ENCODE results near the gene EVL. TPM values are rescaled to one million over a fixed set of nuclear protein-coding genes. Genes with fewer than 3 reads are reported as not detected.
A peak's percentile ranks its signal among the peaks of the same experiment; 100 is the strongest.

Gene EVL
- total RNA-seq, 3 donors from 2014 or later, result 32.0 to 42.8 (median 36.0) TPM

DNA sequence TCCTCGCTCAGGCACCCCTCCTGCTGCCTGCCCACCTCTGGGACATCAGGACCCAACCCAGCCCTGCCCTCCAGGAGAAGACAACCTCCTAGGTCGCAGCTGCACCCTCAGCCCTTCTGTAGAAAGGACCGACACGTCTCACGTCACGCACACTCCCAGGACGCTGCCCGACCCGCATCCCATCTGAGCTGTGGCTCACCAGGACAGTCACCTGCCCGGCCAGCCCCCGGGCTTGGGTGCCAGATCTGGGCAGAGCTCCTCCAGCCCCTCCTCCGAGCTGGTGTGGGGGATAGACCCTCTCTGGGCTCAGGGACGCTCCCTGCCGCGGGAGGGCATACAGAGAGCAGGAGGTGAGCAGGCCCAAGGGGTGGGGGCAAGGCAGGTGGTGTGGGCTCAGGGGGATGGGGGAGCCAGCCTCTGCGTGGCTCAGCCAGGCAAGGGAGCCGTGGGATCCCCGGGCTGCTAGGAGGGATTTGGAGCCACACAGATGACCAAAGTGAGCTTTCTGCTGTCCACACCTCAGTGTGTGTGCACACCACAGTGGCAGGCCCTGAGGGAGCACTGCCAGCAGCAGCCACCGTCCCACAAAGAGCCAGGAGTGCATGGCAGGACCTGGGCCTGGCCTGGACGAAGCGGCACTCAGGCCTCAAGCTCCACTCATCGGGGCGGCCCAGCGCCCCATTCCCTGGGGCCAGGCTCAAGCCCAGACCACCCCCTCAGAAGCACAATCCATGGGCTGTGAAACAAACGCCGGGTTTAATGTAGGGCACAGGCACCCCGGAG lies 80.7 kb downstream of the EVL start:
- ATAC-seq, result peak; percentile 1
- intact Hi-C loops (cut with DNase I, micrococcal nuclease), result no loop called here
- Histone ChIP-seq H3K4me3 (no peak overlapping the region), H3K36me3 (ENCODE audit: low read depth) (no peaks in the 10 kb centered on the region), H3K9me3 (no peaks in the 10 kb centered on the region), H3K4me1 (ENCODE audit: low read depth) (peaks cover 75% of the 10 kb centered on the region)
- DNase-seq, result peak in 1 of 3 donors; percentile 64
- TF ChIP-seq, protein P1, sequence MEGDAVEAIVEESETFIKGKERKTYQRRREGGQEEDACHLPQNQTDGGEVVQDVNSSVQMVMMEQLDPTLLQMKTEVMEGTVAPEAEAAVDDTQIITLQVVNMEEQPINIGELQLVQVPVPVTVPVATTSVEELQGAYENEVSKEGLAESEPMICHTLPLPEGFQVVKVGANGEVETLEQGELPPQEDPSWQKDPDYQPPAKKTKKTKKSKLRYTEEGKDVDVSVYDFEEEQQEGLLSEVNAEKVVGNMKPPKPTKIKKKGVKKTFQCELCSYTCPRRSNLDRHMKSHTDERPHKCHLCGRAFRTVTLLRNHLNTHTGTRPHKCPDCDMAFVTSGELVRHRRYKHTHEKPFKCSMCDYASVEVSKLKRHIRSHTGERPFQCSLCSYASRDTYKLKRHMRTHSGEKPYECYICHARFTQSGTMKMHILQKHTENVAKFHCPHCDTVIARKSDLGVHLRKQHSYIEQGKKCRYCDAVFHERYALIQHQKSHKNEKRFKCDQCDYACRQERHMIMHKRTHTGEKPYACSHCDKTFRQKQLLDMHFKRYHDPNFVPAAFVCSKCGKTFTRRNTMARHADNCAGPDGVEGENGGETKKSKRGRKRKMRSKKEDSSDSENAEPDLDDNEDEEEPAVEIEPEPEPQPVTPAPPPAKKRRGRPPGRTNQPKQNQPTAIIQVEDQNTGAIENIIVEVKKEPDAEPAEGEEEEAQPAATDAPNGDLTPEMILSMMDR (IDR thresholded peaks at IDR 0.05), result no peak

DNA sequence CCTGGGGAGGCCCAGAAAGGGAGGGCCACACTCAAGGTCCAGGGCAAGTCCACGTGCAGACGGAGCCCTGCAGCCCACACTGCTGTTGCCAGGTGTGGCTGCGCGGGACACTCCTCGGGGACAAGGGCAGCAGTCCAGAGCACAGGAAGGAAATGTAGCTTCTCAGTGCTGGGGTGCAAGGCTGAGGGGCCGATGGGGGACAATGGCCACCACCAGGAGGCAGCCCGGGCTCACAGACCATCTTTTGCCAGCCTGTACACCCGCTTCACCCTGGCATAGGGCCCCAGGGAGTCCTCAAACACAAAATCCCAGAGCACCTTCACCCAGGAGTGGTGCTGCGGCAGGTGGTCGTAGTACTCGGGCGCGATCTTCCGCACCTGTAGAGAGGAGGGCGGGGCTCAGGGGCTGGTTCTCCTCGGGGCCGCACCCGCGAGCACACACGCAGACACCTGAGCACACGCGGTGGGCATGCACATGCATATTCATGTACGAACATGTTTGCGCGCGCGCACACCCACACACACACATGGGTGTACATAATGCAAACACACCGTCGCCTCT lies 81.4 kb downstream of the EVL start:
- DNase-seq (peak in 2 of 3 donors; percentile 55 to 78), ATAC-seq (peak; percentile 13)
- intact Hi-C loops (cut with DNase I, micrococcal nuclease), result no loop called here
- Histone ChIP-seq H3K9me3 (no peaks in the 10 kb centered on the region), H3K4me3 (no peak overlapping the region), H3K36me3 (ENCODE audit: low read depth) (no peaks in the 10 kb centered on the region), H3K4me1 (ENCODE audit: low read depth) (peaks cover 78% of the 10 kb centered on the region)
- TF ChIP-seq, protein P1 (IDR thresholded peaks at IDR 0.05), result no peak

GRCh38 chr14:100147181-100147631 lies 82.0 kb downstream of the EVL start:
- intact Hi-C loops (cut with DNase I, micrococcal nuclease), result no loop called here
- Histone ChIP-seq H3K9me3 (no peaks in the 10 kb centered on the region), H3K36me3 (ENCODE audit: low read depth) (no peaks in the 10 kb centered on the region), H3K4me3 (no peak overlapping the region), H3K4me1 (ENCODE audit: low read depth) (peaks cover 78% of the 10 kb centered on the region)
- DNase-seq (peak in 2 of 3 donors; percentile 60 to 77), ATAC-seq (no peak)
- TF ChIP-seq, protein P1 (IDR thresholded peaks at IDR 0.05), result no peak

- no peak overlapping the region for H3K4me3 ChIP-seq
- intact Hi-C loops (cut with DNase I, micrococcal nuclease), result no loop called here
- ATAC-seq (peak; percentile 5), DNase-seq (peak in 1 of 3 donors; percentile 74)
- peaks cover 72% of the 10 kb centered on the region for H3K4me1 ChIP-seq (ENCODE audit: low read depth)
- TF ChIP-seq, protein P1 (IDR thresholded peaks at IDR 0.05), result no peak
- H3K9me3 ChIP-seq, result no peaks in the 10 kb centered on the region
- no peaks in the 10 kb centered on the region for H3K36me3 ChIP-seq (ENCODE audit: low read depth)
These were observed 82.7 kb downstream of the EVL start for GRCh38 chr14:100147691-100148464.

DNA sequence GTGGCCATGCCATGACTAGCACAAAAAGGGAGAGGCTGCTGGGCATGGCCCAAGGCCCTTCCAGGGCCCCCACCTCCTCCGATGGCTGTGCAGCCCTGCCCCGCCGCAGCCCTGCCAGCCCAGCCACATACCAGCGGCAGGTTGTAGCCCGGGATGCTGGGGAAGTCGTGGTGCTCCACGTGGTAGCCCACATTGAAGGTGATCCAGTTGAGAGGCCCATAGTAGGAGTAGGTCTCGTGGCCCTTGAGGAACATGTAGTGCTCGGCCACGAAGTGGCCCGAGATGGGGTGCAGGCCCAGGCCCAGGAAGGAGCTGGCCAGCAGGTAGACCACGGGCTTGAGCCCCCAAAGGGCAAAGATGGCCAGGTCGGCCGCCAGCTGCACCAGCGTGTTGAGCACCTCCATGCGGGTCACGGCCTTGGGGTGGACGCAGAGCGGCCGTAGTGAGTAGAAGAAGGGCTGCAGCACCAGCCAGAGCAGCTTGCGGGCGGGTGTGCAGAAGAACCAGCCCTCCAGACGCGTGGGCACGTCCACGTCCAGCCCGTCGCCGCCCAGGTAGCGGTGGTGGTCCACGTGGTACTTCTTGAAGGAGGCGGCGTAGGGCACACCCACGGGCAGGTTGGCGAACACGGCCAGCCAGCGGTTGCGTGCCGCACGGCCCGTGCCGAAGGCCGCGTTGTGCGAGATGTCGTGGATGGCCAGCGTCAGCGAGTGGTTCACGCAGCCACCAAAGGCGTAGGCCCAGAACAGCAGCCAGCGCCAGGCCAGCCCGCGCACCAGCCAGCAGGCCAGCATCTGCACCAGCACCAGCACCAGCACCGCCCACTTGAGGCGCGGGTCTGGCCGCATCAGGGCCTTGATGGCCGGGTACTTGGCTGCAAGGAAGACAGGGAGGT lies 83.9 kb downstream of the EVL start:
- no peaks in the 10 kb centered on the region for H3K36me3 ChIP-seq (ENCODE audit: low read depth)
- no peak overlapping the region for H3K4me3 ChIP-seq
- TF ChIP-seq, protein P1 (IDR thresholded peaks at IDR 0.05), result no peak
- no peak for ATAC-seq
- H3K9me3 ChIP-seq, result no peaks in the 10 kb centered on the region
- peaks cover 62% of the 10 kb centered on the region for H3K4me1 ChIP-seq (ENCODE audit: low read depth)
- DNase-seq, result peak in 1 of 3 donors; percentile 71
- intact Hi-C loops (cut with DNase I, micrococcal nuclease), result no loop called here
